Upper lobe of left lung (tissue), 6 donors: ENCODE measurements around the gene PDE11A. TPM values are rescaled to one million over a fixed set of nuclear protein-coding genes. Genes with fewer than 3 reads are reported as not detected.

ENCODE experiments used
- ATAC-seq, 2 donors: fragments of 200-7000 bp; cut with Tn5 transposase; one replicate each; pipeline ENCODE4 v1.9.1; 2022; ENCODE audit warnings: mild to moderate bottlenecking in 2 of 2, moderate library complexity in 2 of 2; ENCODE audit not compliant: low FRiP score in 2 of 2
- DNase-seq, 2 donors: peaks; one replicate each; pipeline ENCODE4 v3.0.0-alpha.2; 2019 to 2020
- H3K27ac ChIP-seq, 4 donors: fragments of 200-600 bp; sonication (generic); one replicate each; pipeline ENCODE4 v1.5.1; 2016 to 2019
- H3K27me3 ChIP-seq, 4 donors: fragments of 200-600 bp; sonication (generic); one replicate each; pipeline ENCODE4 v1.5.1; 2017 to 2019
- H3K36me3 ChIP-seq, 4 donors: fragments of 200-600 bp; sonication (generic); one replicate each; pipeline ENCODE4 v1.5.1; 2016 to 2019
- H3K4me1 ChIP-seq, 4 donors: fragments of 200-600 bp; sonication (generic); one replicate each; pipeline ENCODE4 v1.5.1; 2018 to 2019
- H3K4me3 ChIP-seq, 4 donors: fragments of 200-600 bp; sonication (generic); one replicate each; pipeline ENCODE4 v1.5.1; 2017 to 2019; ENCODE audit warnings: mild to moderate bottlenecking in 2 of 4, moderate library complexity in 1 of 4
- H3K9me3 ChIP-seq, 4 donors: fragments of 200-600 bp; sonication (generic); one replicate each; pipeline ENCODE4 v1.5.1; 2018 to 2019
- CTCF ChIP-seq, 6 experiments: fragments of 450-650 bp in 4 of 6; fragments of 200-600 bp in 2 of 6; sonication (generic) in 2 of 6; IDR thresholded peaks; one replicate each; pipeline ENCODE4 v1.5.1; 2016 to 2019; ENCODE audit warnings: antibody characterized with exemption in 6 of 6
- EP300 ChIP-seq, 4 donors: sonication (generic); formaldehyde crosslinking; IDR thresholded peaks; one replicate each; pipeline ENCODE4 v1.5.1; 2017; ENCODE audit warnings: antibody characterized with exemption in 4 of 4, control low read depth in 2 of 4
- POLR2A ChIP-seq, 4 donors: fragments of 450-650 bp; IDR thresholded peaks; one replicate each; pipeline ENCODE4 v1.5.1; 2016 to 2017; ENCODE audit warnings: antibody characterized with exemption in 4 of 4, mild to moderate bottlenecking in 2 of 4
- POLR2AphosphoS5 ChIP-seq, 2 donors: sonication (generic); formaldehyde crosslinking; IDR thresholded peaks; one replicate each; pipeline ENCODE4 v1.5.1; 2017; ENCODE audit warnings: antibody characterized with exemption in 2 of 2
- WGBS, 2 donors: methylation state at CpG; one replicate each; pipeline ENCODE4 v1.1.5; 2017 to 2018; 5-methylcytosine and 5-hydroxymethylcytosine counted together
- total RNA-seq, 6 donors: library from RNA; depleted of rRNA in 4 of 6; stranded (reverse); fragments of >200 nt in 4 of 6; gene quantifications; one replicate each; pipeline versions ENCODE4 v1.1.0 to v1.2.1, GENCODE V29; 2016 to 2021
- donor health status: DM: no; HTN: no; CAD: no; lungs with moderate emphysema.
- donor health status: DM: no; HTN: yes; CAD: no; lungs with severe emphysema.

Gene PDE11A
- total RNA-seq, 6 donors from 2014 or later = 0.03 to 0.57 (median 0.33) TPM; not detected in 3

DNA sequence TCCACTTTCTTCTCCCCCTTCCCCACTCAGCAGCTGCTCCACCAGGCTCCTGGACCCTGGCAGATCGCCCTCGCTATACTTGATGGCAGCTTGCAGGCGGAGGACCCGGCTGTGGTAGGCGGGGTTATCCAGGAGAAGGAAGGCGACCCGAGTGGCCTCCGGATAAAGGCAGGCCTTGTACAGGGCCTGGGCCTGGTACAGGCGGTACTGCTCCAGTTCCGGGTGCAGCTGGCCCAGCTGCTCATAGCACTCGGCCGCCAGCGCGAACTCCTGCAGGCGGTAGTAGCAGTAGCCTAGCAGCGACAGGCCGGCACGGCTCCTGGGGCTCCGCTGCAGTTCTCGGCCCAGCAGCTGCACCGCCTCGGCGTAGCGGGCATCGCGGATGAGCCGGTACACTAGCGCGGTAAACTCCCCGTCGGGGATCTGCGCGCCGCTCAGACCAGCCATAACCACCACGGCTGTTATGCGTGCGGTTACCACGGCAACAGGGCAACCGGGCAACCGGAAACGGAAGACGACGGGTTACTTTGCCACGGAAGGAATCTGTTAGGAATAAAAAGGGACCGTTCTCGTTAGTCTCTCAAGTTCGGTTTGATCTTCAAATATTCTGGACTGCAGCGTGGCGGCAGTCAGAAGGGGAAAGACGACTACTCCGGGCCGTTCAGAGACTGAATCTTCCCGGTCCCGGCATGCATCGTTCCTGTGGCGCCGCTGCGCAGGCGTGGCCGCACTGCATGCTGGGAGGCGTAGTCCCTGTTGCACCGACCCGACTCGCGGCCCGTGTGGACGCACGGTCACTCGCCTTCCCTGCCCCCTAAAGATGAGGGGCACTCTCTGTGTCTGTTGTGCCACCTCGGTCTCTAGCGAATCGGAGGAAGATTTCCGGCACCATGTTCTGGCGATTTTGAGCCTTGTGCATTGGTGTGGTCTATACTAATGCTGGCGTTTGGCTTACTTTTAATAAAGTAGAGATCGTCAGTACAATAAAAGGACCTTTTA is 454.0 kb downstream of the PDE11A start:
- no peaks in the 10 kb centered on the region for H3K9me3 ChIP-seq
- H3K4me1 ChIP-seq = peaks cover 4 to 11% (median 5%) of the 10 kb centered on the region in 4 donors
- H3K4me3 ChIP-seq = peak overlapping the region; percentile 67 to 88 (median 78)
- peak; percentile 97 to 98 for ATAC-seq
- H3K36me3 ChIP-seq = no peaks in the 10 kb centered on the region
- H3K27ac ChIP-seq = peak overlapping the region; percentile 91 to 99 (median 96)
- 5 to 13% methylated on average over 23 to 61 of the region's 76 CpGs for WGBS, 2 donors
- TF ChIP-seq CTCF (IDR thresholded peaks at IDR 0.05) (peak in 1 of 6 experiments; percentile 15), POLR2A (IDR thresholded peaks at IDR 0.05) (peak in 2 of 4 donors; percentile 48 to 66), POLR2AphosphoS5 (IDR thresholded peaks at IDR 0.05) (peak; percentile 52 to 70), EP300 (IDR thresholded peaks at IDR 0.05) (no peak)
- no peaks in the 10 kb centered on the region for H3K27me3 ChIP-seq
- peak; percentile 94 to 97 for DNase-seq

DNA sequence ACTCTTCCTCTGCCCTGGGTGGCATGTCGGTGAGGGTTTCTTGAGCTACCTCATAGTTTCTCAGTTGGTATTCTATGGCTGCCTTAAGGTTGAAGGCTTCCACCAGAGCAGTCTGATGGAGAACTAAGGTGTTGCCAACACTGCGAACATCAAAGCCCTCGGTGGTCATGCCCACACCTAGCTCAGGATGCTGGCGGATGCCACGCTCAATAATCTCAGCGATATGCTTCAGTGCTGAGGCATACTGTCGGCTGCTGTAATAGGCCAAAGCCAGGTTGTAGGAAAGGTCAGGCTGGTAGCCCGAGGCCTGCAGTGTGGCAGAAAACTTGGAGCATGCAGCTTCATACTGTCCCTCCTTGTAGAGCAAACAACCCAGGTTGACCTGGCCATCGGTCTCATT is 454.7 kb downstream of the PDE11A start:
- H3K27ac ChIP-seq = peak overlapping the region; percentile 91 to 99 (median 96)

DNA sequence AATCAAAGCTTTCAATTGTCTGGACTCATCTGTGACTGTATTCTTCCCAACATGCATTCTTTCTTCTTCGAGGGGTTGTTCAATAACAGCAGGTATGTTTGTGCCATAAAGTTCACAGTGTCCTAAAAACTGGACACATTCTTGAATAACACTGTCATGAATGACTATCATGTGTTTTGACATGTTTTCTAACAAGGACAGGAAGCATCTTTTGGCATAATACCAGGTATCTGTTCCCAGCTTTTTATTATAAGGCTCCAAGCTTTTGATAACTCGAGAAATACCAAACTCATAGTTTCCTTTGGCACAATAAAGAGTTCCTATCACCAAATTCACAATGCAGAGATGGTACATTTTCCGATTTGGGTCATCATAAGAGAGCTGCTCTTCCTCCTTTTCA is 455.8 kb downstream of the PDE11A start:
- no peaks in the 10 kb centered on the region for H3K9me3 ChIP-seq
- H3K4me1 ChIP-seq = peaks cover 4 to 11% (median 5%) of the 10 kb centered on the region in 4 donors
- no peak overlapping the region for H3K27ac ChIP-seq
- H3K4me3 ChIP-seq = no peak overlapping the region
- TF ChIP-seq POLR2AphosphoS5 (IDR thresholded peaks at IDR 0.05) (no peak), POLR2A (IDR thresholded peaks at IDR 0.05) (no peak), CTCF (IDR thresholded peaks at IDR 0.05) (no peak), EP300 (IDR thresholded peaks at IDR 0.05) (no peak)
- ATAC-seq (no peak), DNase-seq (no peak)
- no peaks in the 10 kb centered on the region for H3K27me3 ChIP-seq
- no peaks in the 10 kb centered on the region for H3K36me3 ChIP-seq
- 85 to 89% methylated on average over 2 to 3 of the region's 3 CpGs for whole genome bisulfite sequencing, 2 donors

More for the DNA sequence above, 454.7 kb downstream of the PDE11A start:
- TF ChIP-seq CTCF (IDR thresholded peaks at IDR 0.05) (no peak), POLR2AphosphoS5 (IDR thresholded peaks at IDR 0.05) (no peak), EP300 (IDR thresholded peaks at IDR 0.05) (no peak), POLR2A (IDR thresholded peaks at IDR 0.05) (no peak)
- WGBS, 2 donors = 83 to 94% methylated on average over 4 to 9 of the region's 9 CpGs
- Histone ChIP-seq H3K4me3 (peak overlapping the region; percentile 67 to 88 (median 78)), H3K4me1 (peaks cover 4 to 11% (median 5%) of the 10 kb centered on the region in 4 donors), H3K9me3 (no peaks in the 10 kb centered on the region), H3K27me3 (no peaks in the 10 kb centered on the region), H3K36me3 (no peaks in the 10 kb centered on the region)
- DNase-seq (no peak), ATAC-seq (no peak)

GRCh38 chr2:177616066-177616465 is 456.5 kb downstream of the PDE11A start:
- peaks cover 4 to 11% (median 5%) of the 10 kb centered on the region in 4 donors for H3K4me1 ChIP-seq
- H3K27me3 ChIP-seq = no peaks in the 10 kb centered on the region
- TF ChIP-seq POLR2AphosphoS5 (IDR thresholded peaks at IDR 0.05) (no peak), POLR2A (IDR thresholded peaks at IDR 0.05) (no peak), EP300 (IDR thresholded peaks at IDR 0.05) (no peak), CTCF (IDR thresholded peaks at IDR 0.05) (no peak)
- no peaks in the 10 kb centered on the region for H3K36me3 ChIP-seq
- ATAC-seq (no peak), DNase-seq (no peak)
- WGBS, 2 donors = 85 to 90% methylated on average over 4 of the region's 4 CpGs
- H3K9me3 ChIP-seq = no peaks in the 10 kb centered on the region
- no peak overlapping the region for H3K4me3 ChIP-seq
- no peak overlapping the region for H3K27ac ChIP-seq
